Neural progenitor cell (in vitro differentiated cells): ENCODE data around the gene HSDL2.

Experiments
- EZH2 ChIP-seq: fragments of 200-600 bp; sonication (generic); IDR thresholded peaks from 2 replicates; pipeline ENCODE4 v1.6.1; 2017; ENCODE audit warnings: antibody characterized with exemption, mild to moderate bottlenecking, moderate library complexity
- TF ChIP-seq, protein P1 (sequence below): fragments of 200-600 bp; sonication (generic); IDR thresholded peaks from 2 replicates; pipeline ENCODE4 v1.5.1; 2017; ENCODE audit warnings: antibody characterized with exemption, mild to moderate bottlenecking

DNA sequence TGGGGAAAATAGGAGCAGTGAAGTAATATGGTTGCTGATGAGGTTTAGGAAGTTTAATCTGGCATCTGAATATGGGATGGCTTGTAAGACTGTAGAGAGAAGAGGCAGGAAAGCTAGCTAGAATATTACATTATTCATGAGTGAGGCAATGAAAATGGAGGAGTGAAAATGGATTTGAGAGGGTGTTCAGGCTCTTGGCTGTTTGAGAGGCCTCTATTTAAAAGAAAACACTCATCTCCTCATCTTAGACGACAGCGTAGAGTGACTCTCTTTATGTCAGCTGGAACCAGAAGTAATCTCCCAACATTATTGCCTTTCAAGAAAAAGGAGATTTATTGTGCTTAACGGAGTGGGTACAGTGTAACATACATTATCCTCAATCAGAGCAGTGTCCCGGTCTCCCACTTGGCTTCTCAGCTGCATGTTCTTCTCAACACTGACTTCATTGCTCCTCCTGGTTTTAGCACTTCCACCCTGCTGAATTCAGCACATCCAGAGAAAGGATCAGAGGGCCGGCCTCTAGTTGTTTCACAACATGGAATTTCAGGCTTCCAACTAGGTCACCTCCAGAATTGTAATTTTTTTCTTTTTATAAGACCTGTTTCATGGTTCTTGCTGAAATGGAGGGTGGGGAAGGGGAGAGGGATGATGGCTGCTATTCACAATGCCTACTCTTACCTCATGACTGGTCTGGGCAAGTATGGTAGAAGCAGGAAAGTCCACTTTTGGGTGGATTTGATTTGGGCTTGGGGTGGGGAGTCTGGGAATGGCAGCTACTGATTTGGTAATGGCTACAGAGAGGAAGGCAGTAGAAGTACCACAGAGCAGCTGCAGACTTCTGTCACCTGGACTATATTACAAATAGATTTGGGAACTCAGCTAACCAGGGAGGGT is 53.8 kb downstream of the HSDL2 start:
- TF ChIP-seq EZH2, result no peak
- TF ChIP-seq, protein P1, sequence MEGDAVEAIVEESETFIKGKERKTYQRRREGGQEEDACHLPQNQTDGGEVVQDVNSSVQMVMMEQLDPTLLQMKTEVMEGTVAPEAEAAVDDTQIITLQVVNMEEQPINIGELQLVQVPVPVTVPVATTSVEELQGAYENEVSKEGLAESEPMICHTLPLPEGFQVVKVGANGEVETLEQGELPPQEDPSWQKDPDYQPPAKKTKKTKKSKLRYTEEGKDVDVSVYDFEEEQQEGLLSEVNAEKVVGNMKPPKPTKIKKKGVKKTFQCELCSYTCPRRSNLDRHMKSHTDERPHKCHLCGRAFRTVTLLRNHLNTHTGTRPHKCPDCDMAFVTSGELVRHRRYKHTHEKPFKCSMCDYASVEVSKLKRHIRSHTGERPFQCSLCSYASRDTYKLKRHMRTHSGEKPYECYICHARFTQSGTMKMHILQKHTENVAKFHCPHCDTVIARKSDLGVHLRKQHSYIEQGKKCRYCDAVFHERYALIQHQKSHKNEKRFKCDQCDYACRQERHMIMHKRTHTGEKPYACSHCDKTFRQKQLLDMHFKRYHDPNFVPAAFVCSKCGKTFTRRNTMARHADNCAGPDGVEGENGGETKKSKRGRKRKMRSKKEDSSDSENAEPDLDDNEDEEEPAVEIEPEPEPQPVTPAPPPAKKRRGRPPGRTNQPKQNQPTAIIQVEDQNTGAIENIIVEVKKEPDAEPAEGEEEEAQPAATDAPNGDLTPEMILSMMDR, result no peak
